HG03280 (cell line): ENCODE measurements around the gene KAT6B.
"Not testable (repeated sequence)": the region's sequence is repeated elsewhere in the genome, so short reads cannot be mapped to it uniquely, and the experiment has no call there.

Experiments
- ATAC-seq: cut with Tn5 transposase; IDR thresholded peaks from one replicate; pipeline ENCODE4 v1.9.1; 2021; ENCODE audit warnings: mild to moderate bottlenecking, moderate library complexity; ENCODE audit not compliant: unreplicated experiment

The KAT6B gene

GRCh38 chr10:74916283-74916682 is 89.9 kb downstream of the KAT6B start:
- no peak for ATAC-seq

- ATAC-seq, result no peak
Observed at GRCh38 chr10:74917481-74918077, 91.2 kb downstream of the KAT6B start.

GRCh38 chr10:74919671-74920070 is 93.3 kb downstream of the KAT6B start:
- no peak for ATAC-seq

- not testable (repeated sequence) for ATAC-seq
Observed at GRCh38 chr10:74921070-74921469, 94.7 kb downstream of the KAT6B start.

- ATAC-seq, result no peak
Observed at GRCh38 chr10:74921744-74922143, 95.3 kb downstream of the KAT6B start.

- no peak for ATAC-seq
Observed at GRCh38 chr10:74922921-74923320, 96.5 kb downstream of the KAT6B start.

GRCh38 chr10:74923556-74923955 is 97.2 kb downstream of the KAT6B start:
- ATAC-seq, result no peak

- ATAC-seq, result no peak
Observed at GRCh38 chr10:74924251-74924963, 98.0 kb downstream of the KAT6B start.

GRCh38 chr10:74925291-74925690 is 98.9 kb downstream of the KAT6B start:
- no peak for ATAC-seq

GRCh38 chr10:74925708-74926107 is 99.3 kb downstream of the KAT6B start:
- no peak for ATAC-seq

- no peak for ATAC-seq
Observed at GRCh38 chr10:74926791-74927585, 100.6 kb downstream of the KAT6B start.

- no peak for ATAC-seq
Observed at GRCh38 chr10:74927701-74928100, 101.3 kb downstream of the KAT6B start.

- no peak for ATAC-seq
Observed at GRCh38 chr10:74928742-74929191, 102.4 kb downstream of the KAT6B start.

- no peak for ATAC-seq
Observed at GRCh38 chr10:74929197-74929596, 102.8 kb downstream of the KAT6B start.

- no peak for ATAC-seq
Observed at GRCh38 chr10:74930965-74931364, 104.6 kb downstream of the KAT6B start.

GRCh38 chr10:74932648-74933047 is 106.2 kb downstream of the KAT6B start:
- ATAC-seq, result no peak

- no peak for ATAC-seq
Observed at GRCh38 chr10:74934100-74934812, 107.9 kb downstream of the KAT6B start.

- ATAC-seq, result no peak
Observed at GRCh38 chr10:74936577-74937265, 110.3 kb downstream of the KAT6B start.

GRCh38 chr10:74937266-74937856 is 111.0 kb downstream of the KAT6B start:
- ATAC-seq, result no peak

- ATAC-seq, result no peak
Observed at GRCh38 chr10:74944205-74944604, 117.8 kb downstream of the KAT6B start.
